ENCODE data around the gene IFNGR2.
"Not testable (repeated sequence)": the region's sequence is repeated elsewhere in the genome, so short reads cannot be mapped to it uniquely, and the experiment has no call there.

IFNGR2 gene

DNA sequence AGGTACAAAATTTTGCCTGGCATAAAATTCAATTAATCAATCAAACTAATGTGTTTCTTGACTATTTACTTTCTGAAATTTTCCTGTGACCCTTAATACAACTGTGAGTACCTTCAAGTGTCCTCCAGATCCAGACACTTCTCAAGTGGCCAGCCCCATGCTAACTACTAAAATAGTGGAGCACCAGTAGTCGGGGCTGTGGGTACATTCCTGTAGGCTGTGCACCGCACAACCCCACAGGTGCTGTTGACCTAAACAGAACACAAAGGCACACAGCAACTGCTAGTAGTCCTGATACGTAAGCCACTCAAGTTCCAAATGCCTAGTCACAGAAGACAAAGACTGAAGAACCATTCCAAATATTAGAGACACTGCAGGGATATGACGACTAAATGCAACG is 40.0 kb downstream of the IFNGR2 start:
- DNase-seq, result no peak

DNA sequence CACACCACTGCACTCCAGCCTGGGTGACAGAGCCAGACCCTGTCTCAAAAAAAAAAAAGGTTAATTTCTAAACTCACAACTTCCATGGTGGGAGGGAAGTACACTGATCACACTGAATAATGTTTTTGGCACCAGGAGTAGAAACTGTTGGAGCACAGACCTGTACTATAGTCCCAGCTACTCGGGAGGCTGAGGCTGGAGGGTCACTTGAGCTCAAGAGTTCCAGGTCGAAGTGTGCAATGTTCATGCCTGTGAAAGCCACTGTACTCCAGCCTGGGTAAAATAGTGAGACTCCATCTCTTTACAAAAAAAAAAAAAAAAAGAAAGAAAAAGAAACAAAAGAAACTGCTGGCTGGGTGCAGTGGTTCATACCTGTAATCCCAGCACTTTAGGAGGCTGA is 41.3 kb downstream of the IFNGR2 start:
- DNase-seq, result no peak

DNA sequence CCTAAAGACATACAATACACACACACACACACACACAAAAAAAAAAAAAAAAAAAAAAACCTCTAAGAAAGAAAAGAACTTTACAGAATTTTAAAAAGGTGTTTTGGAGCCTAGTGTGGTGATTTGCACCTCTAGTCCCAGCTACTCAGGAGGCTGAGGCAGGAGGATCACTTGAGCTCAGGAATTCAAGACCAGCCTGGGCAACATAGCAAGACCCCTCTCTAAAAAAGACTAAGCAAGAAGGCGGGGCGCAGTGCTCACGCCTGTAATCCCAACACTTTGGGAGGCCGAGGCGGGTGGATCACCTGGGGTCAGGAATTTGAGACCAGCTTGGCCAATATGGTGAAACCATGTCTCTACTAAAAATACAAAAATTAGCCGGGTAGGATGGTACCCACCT is 43.4 kb downstream of the IFNGR2 start:
- not testable (repeated sequence) for DNase-seq

DNA sequence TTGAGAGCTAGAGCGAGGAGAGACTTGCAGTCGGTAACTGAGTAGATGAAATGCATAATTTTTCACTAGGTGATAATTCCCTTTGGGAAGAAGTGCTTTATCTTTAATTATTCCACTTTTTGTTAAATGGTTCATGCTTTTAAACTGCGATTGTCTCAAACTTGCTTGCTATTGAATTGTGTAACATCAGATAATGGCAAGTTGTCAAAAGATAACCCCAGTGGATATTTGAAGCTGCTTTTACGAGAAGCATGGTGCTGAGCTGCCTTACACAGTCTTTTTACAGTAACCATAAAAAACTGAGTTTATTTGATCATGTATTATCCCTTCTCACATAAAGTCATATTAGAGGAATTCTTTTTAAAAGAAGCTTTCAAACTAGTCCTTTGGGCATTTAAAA is 46.4 kb downstream of the IFNGR2 start:
- DNase-seq, result no peak

DNA sequence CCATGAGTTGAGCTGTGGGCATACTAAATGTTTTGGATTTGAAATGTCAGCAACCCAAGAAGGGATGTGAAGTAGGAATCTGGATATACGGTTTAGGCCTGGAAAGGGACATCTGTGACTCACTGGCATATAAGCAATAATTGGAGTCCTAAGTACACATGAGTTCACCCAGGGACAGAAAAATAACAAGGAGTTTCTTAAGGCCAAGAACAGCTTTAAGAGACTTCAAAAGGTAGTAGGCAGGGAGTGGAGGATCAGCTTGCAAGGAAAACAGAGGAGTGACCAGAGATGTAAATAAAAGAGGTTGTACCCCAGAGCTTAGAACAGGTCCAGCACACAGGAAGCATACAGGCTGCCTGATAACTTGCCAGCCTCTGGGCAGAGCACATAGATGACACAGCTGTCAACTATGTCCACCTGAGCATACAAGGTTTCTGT is 48.4 kb downstream of the IFNGR2 start:
- peak; percentile 19 for DNase-seq

DNA sequence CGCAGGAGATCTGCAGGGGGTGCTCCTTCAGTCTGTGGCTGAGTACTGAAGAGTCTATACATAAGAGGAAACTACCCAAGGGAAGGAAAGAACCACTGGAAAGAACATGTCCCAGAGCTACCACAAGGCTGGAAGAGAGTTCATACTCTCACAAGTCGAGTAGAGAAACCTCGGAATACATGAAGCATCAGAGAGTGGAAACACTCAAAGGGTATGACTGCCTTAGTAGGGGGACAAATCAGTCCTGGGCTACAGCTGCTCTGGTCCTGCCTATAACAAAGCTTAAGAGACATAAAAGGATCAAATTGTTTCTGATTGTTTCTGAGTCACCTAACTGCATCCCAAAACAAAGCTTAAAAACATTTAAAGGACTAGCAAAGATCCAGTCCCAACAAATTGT is 49.1 kb downstream of the IFNGR2 start:
- no peak for DNase-seq

DNA sequence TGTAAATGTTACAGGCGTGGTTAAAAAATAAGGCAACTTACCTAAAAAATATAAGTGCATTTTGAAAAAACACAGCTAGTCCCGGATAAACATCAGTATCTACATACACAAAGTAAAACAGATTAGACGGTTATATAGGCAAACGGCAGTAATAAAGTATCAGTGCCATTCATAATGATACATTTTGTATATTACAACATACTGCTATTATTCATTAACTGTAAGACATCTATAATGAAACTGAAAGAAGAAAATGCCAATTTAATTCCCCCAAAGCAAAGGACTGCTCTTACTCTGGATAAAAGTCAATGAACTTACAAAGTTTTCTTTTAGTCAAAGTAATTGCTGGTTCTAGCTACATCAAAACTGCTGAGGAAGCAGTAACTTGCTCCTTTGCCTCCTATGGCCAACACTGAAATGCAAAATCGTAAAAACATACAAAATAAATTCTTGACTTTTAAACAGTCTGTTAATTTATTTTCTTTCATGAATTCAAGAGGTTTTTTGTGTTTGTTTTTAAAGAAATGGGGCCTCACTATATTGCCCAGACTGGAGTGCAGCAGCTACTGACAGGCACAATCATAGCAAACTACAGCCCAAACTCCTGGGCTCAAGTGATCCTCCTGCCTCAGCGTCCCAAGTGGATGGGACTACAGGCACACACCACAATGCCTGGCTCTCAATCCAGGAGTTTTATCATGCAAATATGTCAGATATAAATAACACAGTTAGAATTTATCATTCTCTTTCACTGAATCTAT is 52.7 kb downstream of the IFNGR2 start:
- no peak for DNase-seq

DNA sequence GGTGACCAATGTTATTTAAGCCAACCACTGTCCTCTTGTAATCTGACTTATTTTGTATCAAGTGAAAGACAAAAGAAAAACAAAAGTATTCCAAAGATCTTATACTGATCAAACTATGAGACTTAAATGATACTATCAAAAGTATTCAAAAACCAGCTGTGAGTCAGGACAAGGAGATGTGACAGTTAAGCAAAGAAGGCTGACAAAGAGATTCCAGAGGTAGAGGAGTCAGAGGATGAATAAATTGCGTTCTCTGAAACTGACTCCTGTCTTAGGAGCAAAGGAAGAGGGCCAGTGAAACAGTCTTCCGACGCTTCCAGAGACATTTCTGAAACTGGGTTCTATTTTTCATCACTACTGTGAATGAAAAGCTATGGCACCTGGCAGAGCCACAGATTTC is 55.6 kb downstream of the IFNGR2 start:
- DNase-seq, result no peak

DNA sequence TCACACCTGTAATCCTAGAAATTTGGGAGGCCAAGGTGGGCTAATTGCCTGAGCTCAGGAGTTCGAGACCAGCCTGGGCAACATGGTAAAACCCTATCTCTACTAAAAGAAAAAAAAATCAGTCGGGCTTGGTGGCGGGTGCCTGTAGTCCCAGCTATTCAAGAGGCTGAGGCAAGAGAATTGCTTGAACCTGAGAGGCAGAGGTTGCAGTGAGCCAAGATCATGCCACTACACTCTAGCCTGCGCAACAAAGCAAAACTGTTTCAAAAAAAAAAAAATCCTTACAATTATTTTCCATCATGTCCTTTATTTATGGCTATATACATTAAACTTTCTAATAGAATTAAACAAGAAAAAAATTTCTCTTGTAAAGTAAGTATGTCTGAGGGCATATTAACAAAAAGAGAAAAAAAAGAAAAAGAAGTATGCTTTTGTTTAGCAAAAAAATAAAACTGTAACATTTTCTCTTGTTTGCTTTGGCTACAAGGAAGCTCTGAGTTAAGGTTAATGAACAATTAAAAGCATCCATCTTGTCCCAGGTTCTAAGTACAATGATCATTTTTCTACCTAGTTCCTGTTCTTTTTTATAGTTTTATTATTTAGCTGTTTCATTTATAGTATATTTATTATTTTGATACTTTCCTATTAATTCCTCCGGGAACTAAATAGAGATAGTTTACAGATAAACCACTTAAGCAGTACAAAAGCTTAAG is 58.5 kb downstream of the IFNGR2 start:
- no peak for DNase-seq

DNA sequence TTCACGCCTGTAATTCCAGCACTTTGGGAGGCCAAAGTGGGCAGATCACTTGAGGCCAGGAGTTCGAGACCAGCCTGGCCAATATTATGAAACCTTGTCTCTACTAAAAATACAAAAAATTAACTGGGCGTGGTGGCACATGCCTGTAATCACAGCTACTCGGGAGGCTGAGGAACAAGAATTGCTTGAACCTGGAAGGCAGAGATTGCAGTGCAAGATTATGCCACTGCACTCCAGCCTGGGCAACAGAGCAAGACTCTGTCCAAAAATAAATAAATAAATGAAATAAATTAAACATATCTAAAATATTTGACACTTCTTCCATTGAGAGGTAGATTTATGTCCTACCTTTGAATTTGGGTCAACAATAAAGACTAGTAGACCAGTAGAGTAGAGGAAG is 66.0 kb downstream of the IFNGR2 start:
- DNase-seq, result not testable (repeated sequence)

DNA sequence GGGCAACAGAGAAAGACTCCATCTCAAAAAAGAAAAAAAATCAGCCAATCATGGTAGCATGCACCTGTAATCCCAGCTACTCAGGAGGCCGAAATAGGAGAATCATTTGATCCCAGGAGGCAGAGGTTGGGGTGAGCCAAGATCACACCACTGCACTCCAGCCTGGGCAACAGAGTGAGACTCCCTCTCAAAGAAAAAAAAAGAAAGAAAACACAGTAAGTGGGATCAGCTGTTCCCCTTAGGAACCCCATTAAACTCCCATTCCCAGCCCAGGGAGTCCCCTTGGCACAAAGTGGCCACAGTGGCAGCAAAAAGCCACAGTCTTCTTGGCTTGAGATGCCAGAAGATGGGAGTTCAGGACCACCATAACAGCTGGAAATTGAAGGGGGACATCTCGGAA is 67.5 kb downstream of the IFNGR2 start:
- DNase-seq, result no peak

DNA sequence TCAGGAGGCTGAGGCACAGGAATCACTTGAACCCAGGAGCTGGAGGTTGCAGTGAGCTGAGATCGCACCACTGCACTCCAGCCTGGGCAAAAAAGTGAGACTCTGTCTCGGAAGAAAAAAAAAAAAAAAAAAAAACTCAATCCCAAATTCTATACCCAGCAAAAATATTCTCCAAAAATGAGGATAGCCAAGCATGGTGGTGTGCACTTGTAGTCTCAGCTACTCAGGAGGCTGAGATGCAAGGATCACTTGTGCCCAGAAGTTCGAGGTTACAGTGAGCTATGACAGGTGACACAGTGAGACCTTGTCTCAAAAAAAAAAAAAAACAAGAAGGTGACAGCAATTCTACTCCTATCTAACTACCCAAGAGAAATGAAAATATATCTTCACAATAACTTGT is 70.1 kb downstream of the IFNGR2 start:
- DNase-seq, result no peak

DNA sequence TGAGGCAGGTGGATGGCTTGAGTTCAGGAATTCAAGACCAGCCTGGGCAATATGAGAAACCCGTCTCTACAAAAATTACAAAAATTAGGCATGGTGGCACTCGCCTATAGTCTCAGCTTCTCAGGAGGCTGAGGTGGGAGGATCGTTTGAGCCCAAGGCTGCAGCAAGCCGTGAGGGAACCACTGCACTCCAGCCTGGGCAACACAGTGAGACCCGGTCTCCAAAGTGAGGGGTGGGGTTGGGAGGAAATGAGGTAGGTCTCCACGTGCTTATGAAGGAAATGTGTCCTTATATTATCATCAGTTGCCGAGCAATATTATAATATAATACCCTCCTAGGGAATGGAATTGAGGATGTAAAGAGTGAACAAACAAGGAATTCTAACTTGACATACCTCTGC is 73.9 kb downstream of the IFNGR2 start:
- no peak for DNase-seq

DNA sequence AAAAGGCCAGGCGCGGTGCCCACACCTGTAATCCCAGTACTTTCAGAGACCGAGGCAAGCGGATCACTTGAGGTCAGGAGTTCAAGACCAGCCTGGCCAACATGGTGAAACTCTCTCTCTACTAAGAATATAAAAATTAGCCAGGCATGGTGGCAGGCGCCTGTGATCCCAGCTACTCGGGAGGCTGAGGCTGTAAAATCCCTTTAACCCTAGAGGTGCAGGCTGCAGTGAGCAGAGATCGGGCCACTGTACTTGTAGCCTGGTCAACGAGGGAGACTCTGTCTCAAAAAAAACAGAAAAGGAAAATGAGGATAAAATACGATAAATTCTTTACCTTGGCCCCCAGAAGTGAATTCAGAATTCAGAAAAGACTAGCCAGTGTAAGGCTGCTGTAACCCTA is 75.0 kb downstream of the IFNGR2 start:
- no peak for DNase-seq

DNA sequence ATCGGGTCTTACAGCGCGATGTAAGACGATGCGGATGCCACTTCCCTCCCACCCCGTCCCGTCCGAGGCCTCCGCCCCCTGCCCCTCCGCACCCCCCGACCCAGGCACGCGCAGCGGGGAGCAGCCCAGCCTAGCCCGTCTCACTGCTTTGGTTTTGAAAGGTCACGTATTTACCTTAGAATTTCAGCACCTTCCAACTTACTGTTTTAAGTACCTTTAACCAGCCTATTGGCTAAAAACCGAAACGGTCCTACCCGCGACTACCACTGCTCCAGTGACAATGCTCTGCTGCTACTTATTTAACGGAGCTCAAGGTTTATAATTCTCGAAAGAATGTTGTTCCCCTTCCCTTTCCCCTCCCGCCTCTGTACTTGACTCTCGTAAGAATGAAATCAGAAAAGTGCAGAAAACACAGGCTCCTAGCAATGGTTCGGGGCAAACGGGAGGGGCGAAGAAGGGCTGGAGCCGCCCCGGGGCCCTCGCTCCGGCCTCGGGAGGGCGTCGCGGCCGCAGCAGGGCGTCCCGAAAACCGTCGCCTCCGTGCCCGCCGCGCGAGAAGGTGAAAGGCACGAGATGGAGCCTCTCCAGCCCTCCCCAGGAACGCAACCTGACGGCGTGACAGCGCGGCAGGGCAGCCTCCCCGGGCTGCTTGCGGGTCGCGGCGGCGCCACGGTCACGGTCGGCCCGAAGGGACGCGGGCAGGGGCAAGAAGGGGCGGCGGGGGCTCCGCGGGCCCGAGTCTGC is 75.9 kb downstream of the IFNGR2 start:
- no peak for DNase-seq

DNA sequence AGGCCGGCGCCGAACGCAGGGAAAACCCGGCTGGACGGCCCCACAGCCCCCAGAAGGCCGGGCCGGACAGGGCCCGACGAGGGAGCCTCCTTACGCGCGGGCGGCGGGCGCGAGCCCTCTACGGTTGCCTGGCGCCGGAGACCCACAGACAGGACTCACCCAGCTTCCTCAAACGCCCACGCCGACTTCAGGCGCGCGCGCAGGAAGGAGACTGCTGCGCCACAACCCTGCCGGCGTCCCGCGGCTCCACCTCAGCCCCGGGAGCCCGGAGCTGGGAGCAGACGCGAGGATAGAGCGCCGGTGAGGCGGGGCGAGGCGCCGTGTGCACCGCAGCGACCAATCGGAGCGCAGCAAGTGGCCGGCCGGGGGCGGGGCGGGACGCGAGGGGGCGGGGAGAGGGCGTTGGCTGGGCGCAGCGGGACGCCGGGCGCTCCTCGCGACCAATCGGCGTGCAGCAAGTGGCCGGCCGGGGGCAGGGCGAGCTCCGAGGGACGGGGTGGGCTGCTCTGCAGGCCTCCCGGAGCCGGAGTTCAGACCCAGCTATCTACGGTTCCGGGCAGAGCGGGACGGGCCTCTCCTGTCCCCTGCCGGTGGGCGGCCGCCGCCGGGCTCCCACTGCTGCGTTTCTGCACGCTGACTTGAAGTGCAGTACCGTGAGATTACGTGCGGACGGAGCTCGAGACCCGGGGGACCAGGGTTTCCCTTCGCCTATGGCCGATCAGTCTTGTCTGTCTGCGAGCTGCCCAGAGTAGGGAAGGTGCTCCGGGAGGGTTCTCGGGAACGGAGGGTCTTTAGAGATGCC is 76.7 kb downstream of the IFNGR2 start, which contains the start of gene TMEM50B:
Gene TMEM50B (minus strand): TSS at position 296 of the 802 bp plus-strand sequence. CDS start 11,089 bp downstream, outside the sequence.
- DNase-seq, result peak; percentile 65

DNA sequence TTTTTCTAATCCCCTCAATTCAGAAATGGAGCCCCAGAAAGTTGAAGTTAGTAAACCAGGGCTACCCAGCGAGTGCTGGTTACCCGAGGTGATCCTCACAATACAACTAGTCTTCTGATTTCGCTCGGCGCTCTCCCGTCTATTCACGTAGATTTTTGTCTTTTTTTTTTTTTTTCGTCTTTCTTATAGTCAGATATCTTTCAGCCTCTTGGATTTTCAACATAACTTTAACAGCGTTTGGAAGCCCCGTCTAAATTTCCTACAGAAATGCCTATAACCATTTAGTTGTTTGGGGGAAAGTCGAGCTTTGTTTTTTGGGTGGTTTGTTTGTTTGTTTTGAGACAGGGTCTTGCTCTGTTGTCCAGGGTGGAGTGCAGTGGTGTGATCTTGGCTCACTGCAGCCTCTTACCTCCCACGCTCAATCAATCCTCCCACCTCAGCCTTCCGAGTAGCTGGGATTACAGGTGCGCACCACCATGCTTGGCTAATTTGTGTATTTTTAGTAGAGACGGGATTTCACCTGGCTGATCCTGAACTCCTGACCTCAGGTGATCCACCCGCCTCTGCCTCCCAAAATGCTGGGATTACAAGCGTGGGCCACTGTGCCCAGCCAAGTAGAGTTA is 77.4 kb downstream of the IFNGR2 start:
- DNase-seq, result no peak

DNA sequence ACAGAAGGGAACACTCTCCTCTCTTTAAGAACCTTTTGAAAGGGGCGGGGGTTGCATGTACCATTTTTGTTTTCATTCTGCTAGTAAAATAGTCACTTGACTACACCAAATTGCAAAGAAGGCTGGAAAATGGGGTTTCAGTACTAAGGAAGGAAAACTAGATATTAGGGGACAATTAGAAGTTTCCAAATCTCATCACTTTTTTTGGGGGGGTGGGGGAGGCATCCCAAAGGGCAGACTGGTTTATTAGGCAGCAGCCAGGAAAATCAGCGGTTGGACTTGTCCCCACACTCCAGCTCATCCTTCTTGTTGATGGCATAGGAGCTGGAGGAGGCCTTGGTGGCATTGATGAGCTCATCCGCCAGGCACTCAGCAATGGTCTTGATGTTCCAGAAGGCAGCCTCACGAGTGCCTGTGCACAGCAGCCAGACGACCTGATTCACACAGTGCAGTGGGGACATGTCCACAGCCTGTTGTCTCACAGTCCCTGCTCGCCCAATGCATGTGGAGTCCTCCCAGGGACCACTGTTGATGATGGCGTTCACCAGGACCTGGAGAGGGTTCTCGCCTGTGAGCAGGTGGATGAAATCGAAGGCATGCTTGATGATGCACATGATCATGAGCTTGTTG is 78.2 kb downstream of the IFNGR2 start:
- DNase-seq, result no peak
